Transverse colon (tissue), 3 donors: ENCODE data around the gene FUS.
A peak's percentile ranks its signal among the peaks of the same experiment; 100 is the strongest.

Experiments used
- POLR2A ChIP-seq: fragments of 450-650 bp; IDR thresholded peaks from one replicate; pipeline ENCODE4 v1.6.1; 2016; ENCODE audit warnings: antibody characterized with exemption, mild to moderate bottlenecking, moderate library complexity
- TF ChIP-seq, protein P1 (sequence below), 5 experiments: fragments of 200-600 bp in 3 of 5; fragments of 450-650 bp in 2 of 5; sonication (generic) in 3 of 5; IDR thresholded peaks; 1 replicate in 2 of 5; 2 replicates in 3 of 5; pipeline ENCODE4 v1.5.1; 2016 to 2017; ENCODE audit warnings: antibody characterized with exemption in 5 of 5, inconsistent platforms in 3 of 5, mild to moderate bottlenecking in 2 of 5, moderate library complexity in 1 of 5

GRCh38 chr16:31148281-31148728 lies 31.6 kb upstream of the FUS start:
- TF ChIP-seq, protein P1, sequence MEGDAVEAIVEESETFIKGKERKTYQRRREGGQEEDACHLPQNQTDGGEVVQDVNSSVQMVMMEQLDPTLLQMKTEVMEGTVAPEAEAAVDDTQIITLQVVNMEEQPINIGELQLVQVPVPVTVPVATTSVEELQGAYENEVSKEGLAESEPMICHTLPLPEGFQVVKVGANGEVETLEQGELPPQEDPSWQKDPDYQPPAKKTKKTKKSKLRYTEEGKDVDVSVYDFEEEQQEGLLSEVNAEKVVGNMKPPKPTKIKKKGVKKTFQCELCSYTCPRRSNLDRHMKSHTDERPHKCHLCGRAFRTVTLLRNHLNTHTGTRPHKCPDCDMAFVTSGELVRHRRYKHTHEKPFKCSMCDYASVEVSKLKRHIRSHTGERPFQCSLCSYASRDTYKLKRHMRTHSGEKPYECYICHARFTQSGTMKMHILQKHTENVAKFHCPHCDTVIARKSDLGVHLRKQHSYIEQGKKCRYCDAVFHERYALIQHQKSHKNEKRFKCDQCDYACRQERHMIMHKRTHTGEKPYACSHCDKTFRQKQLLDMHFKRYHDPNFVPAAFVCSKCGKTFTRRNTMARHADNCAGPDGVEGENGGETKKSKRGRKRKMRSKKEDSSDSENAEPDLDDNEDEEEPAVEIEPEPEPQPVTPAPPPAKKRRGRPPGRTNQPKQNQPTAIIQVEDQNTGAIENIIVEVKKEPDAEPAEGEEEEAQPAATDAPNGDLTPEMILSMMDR (IDR thresholded peaks at IDR 0.05), result peak in 2 of 5 experiments; percentile 8 to 47
- TF ChIP-seq POLR2A, result peak; percentile 18
